H1 (cell line): Measurements from ENCODE around the gene TBC1D10A. TPM values are rescaled to one million over a fixed set of nuclear protein-coding genes. Genes with fewer than 3 reads are reported as not detected.

ENCODE experiments used
- CTCF ChIA-PET: fragments of 300-600 bp; sonication (Branson Sonifier 250); formaldehyde crosslinking; loops from one replicate; lab custom pipeline; 2021; ENCODE audit not compliant: partially characterized antibody; lab: Charles Lee
- POLR2A ChIA-PET: fragments of 300-600 bp; sonication (Branson Sonifier 250); formaldehyde crosslinking; loops from one replicate; lab custom pipeline; 2021; ENCODE audit warnings: inconsistent platforms; ENCODE audit not compliant: partially characterized antibody; lab: Charles Lee
- DNase-seq, 2 experiments: peaks; one replicate each; pipeline versions ENCODE4 v3.0.0 to v3.0.0-alpha.2; 2010 to 2022; ENCODE audit warnings: low spot score in 2 of 2, low read depth in 1 of 2, mixed read lengths in 1 of 2
- FAIRE-seq: peaks from 2 replicates; lab custom pipeline; 2011; peaks lifted over from hg19 to GRCh38; lab: Jason Lieb, UNC
- H2AFZ ChIP-seq: 2 replicates; pipeline ENCODE4 v1.8.1; 2012; ENCODE audit warnings: low read length, inconsistent platforms
- H2AK5ac ChIP-seq: 2 replicates; pipeline ENCODE4 v1.6.1; 2013; ENCODE audit warnings: low read depth, low read length
- H2BK120ac ChIP-seq: replicated peaks from 2 replicates; pipeline ENCODE3; 2013; ENCODE audit warnings: low read depth, low read length, inconsistent platforms
- H2BK12ac ChIP-seq: 2 replicates; pipeline ENCODE4 v1.6.1; 2013; ENCODE audit warnings: low read depth, low read length
- H2BK15ac ChIP-seq: 2 replicates; pipeline ENCODE4 v1.6.1; 2013; ENCODE audit warnings: low read length
- H2BK20ac ChIP-seq: 2 replicates; pipeline ENCODE4 v1.6.1; 2013; ENCODE audit warnings: low read length
- H2BK5ac ChIP-seq: 2 replicates; pipeline ENCODE4 v1.6.1; 2013; ENCODE audit warnings: low read depth, low read length
- H3K14ac ChIP-seq: 2 replicates; pipeline ENCODE4 v1.6.1; 2013; ENCODE audit warnings: inconsistent platforms; ENCODE audit not compliant: insufficient read length
- H3K18ac ChIP-seq: 2 replicates; pipeline ENCODE4 v1.6.1; 2013; ENCODE audit warnings: low read length; ENCODE audit errors: extremely low read depth
- H3K23ac ChIP-seq: 2 replicates; pipeline ENCODE4 v1.6.1; 2013; ENCODE audit warnings: inconsistent platforms; ENCODE audit not compliant: insufficient read length
- H3K23me2 ChIP-seq: 2 replicates; pipeline ENCODE4 v1.6.1; 2013; ENCODE audit warnings: low read depth, low read length
- H3K27ac ChIP-seq: 2 replicates; pipeline ENCODE4 v1.6.1; 2011; ENCODE audit warnings: low read depth, low read length, inconsistent platforms
- H3K27me3 ChIP-seq, 4 experiments: replicated peaks in 1 of 4; 1 replicate in 1 of 4; 2 replicates in 3 of 4; pipeline versions ENCODE4 v1.6.1 to v1.8.1; 2011 to 2013; ENCODE audit warnings: low read length in 3 of 4, mild to moderate bottlenecking in 3 of 4, inconsistent platforms in 2 of 4, mixed read lengths in 2 of 4, moderate library complexity in 1 of 4; ENCODE audit not compliant: control insufficient read depth in 3 of 4, insufficient read depth in 3 of 4; ENCODE audit errors: extremely low read depth in 1 of 4
- H3K36me3 ChIP-seq, 4 experiments: 2 replicates each; pipeline versions ENCODE4 v1.6.1 to v1.8.1; 2011 to 2013; ENCODE audit warnings: mild to moderate bottlenecking in 4 of 4, low read length in 3 of 4, moderate library complexity in 2 of 4, control low read depth in 1 of 4, inconsistent platforms in 1 of 4; ENCODE audit not compliant: insufficient read depth in 4 of 4, control insufficient read depth in 2 of 4
- H3K4ac ChIP-seq: replicated peaks from 2 replicates; pipeline ENCODE3; 2013; ENCODE audit warnings: low read length, low read depth, mixed read lengths, inconsistent platforms; ENCODE audit not compliant: insufficient read length
- H3K4me1 ChIP-seq, 4 experiments: replicated peaks in 1 of 4; 1 replicate in 1 of 4; 2 replicates in 3 of 4; pipeline versions ENCODE4 v1.6.1 to v1.8.1; 2011 to 2013; ENCODE audit warnings: low read length in 3 of 4, inconsistent platforms in 2 of 4, mixed read lengths in 1 of 4; ENCODE audit not compliant: insufficient read depth in 4 of 4, control insufficient read depth in 3 of 4
- H3K4me2 ChIP-seq, 2 experiments: 2 replicates each; pipeline versions ENCODE4 v1.6.1 to v1.8.1; 2011 to 2013; ENCODE audit warnings: low read depth in 2 of 2, low read length in 2 of 2, control low read depth in 1 of 2, inconsistent platforms in 1 of 2, mild to moderate bottlenecking in 1 of 2; ENCODE audit not compliant: insufficient read depth in 1 of 2
- H3K4me3 ChIP-seq, 4 experiments: fragments of 200-600, 300-600 bp in 1 of 4; sonication (generic), shearing (Covaris generic), sonication (Bioruptor Twin) in 1 of 4; 2 replicates each; pipeline versions ENCODE4 v1.5.1 to v1.8.1; 2011 to 2016; ENCODE audit warnings: low read length in 4 of 4, low read depth in 3 of 4, control low read depth in 2 of 4, inconsistent platforms in 2 of 4, mild to moderate bottlenecking in 2 of 4, mixed read lengths in 1 of 4, moderate library complexity in 1 of 4; ENCODE audit not compliant: insufficient read depth in 2 of 4; ENCODE audit errors: extremely low read depth in 1 of 4
- H3K56ac ChIP-seq: replicated peaks from 2 replicates; pipeline ENCODE3; 2013; ENCODE audit warnings: low read depth, mild to moderate bottlenecking, mixed read lengths, low read length, inconsistent platforms; ENCODE audit not compliant: insufficient read length
- H3K79me1 ChIP-seq: 2 replicates; pipeline ENCODE4 v1.6.1; 2013; ENCODE audit warnings: low read depth, low read length, control low read depth
- H3K79me2 ChIP-seq, 2 experiments: 2 replicates each; pipeline versions ENCODE4 v1.6.1 to v1.8.1; 2012 to 2013; ENCODE audit warnings: low read length in 2 of 2, mild to moderate bottlenecking in 2 of 2, inconsistent platforms in 1 of 2; ENCODE audit not compliant: insufficient read depth in 2 of 2, control insufficient read depth in 1 of 2
- H3K9ac ChIP-seq, 4 experiments: replicated peaks in 1 of 4; 1 replicate in 1 of 4; 2 replicates in 3 of 4; pipeline versions ENCODE4 v1.6.1 to v1.8.1; 2011 to 2013; ENCODE audit warnings: low read depth in 3 of 4, low read length in 3 of 4, control low read depth in 2 of 4, mild to moderate bottlenecking in 2 of 4, moderate library complexity in 2 of 4, inconsistent platforms in 1 of 4; ENCODE audit errors: extremely low read depth in 1 of 4
- H3K9me3 ChIP-seq, 2 experiments: 2 replicates each; pipeline versions ENCODE4 v1.6.1 to v1.8.1; 2012 to 2013; ENCODE audit warnings: mild to moderate bottlenecking in 2 of 2, moderate library complexity in 2 of 2, control low read depth in 1 of 2, inconsistent platforms in 1 of 2, low read depth in 1 of 2, low read length in 1 of 2, mixed read lengths in 1 of 2; ENCODE audit not compliant: insufficient read depth in 2 of 2
- H4K20me1 ChIP-seq, 2 experiments: replicated peaks in 1 of 2; 2 replicates each; pipeline versions ENCODE3 to v1.8.1; 2011 to 2013; ENCODE audit warnings: inconsistent platforms in 2 of 2, low read length in 2 of 2, mild to moderate bottlenecking in 1 of 2; ENCODE audit not compliant: insufficient read depth in 2 of 2, control insufficient read depth in 1 of 2
- H4K5ac ChIP-seq: 2 replicates; pipeline ENCODE4 v1.6.1; 2013; ENCODE audit warnings: low read length, low read depth, mixed read lengths, inconsistent platforms; ENCODE audit not compliant: insufficient read length
- H4K8ac ChIP-seq: 2 replicates; pipeline ENCODE4 v1.8.0; 2013; ENCODE audit warnings: mild to moderate bottlenecking, moderate library complexity, low read length, inconsistent platforms; ENCODE audit not compliant: insufficient read depth; ENCODE audit errors: extremely low read depth
- H4K91ac ChIP-seq: replicated peaks from 2 replicates; pipeline ENCODE3; 2013; ENCODE audit warnings: low read length, mixed read lengths, inconsistent platforms; ENCODE audit not compliant: insufficient read length
- BCL11A ChIP-seq, 2 experiments: IDR thresholded peaks; one replicate each; pipeline ENCODE4 v1.6.1; 2011; ENCODE audit warnings: low read depth in 2 of 2, low read length in 2 of 2, mild to moderate bottlenecking in 2 of 2
- GTF2F1 ChIP-seq: IDR thresholded peaks from 2 replicates; pipeline ENCODE4 v1.6.1; 2012; ENCODE audit warnings: low read depth, low read length, improper control_type of control experiment, borderline replicate concordance
- WGBS, 2 experiments: shearing (Covaris generic) in 1 of 2; methylation state at CpG; one replicate each; pipeline versions ENCODE4 v1.1.6 to v1.1.7; 2013 to 2015; ENCODE audit warnings: low lambda C conversion rate in 2 of 2, mixed read lengths in 2 of 2, inconsistent platforms in 1 of 2, low coverage in 1 of 2, missing lambda C conversion rate in 1 of 2; ENCODE audit not compliant: insufficient replicate concordance in 2 of 2, insufficient coverage in 1 of 2, insufficient read length in 1 of 2; ENCODE audit errors: extremely low coverage in 1 of 2, missing lambda C conversion rate in 1 of 2; 5-methylcytosine and 5-hydroxymethylcytosine counted together
- polyA plus RNA-seq, 7 experiments: library from polyadenylated mRNA; depleted of rRNA in 3 of 7; stranded (reverse) in 5 of 7; unstranded in 2 of 7; fragments of >200 nt in 5 of 7; fragments of 200-250 nt in 2 of 7; gene quantifications; 1 replicate in 5 of 7; 2 replicates in 1 of 7; 4 replicates in 1 of 7; pipeline versions ENCODE4 v1.2.1 to v1.2.3, GENCODE V29; 2011 to 2013; ENCODE audit warnings: missing spikeins in 2 of 7, mixed read lengths in 2 of 7
- total RNA-seq: library from RNA; stranded (reverse); fragmentation: NEBNext Ultra II Directional; extraction: Animal tissue kit (Norgen Biotek cat#: 25700); gene quantifications from 2 replicates; pipeline ENCODE4 v1.2.1, GENCODE V29; 2021
- TF ChIP-seq, protein P1 (sequence below): IDR thresholded peaks from 2 replicates; pipeline ENCODE4 v1.6.1; 2011; ENCODE audit warnings: low read length, improper control_type of control experiment

Gene TBC1D10A
- total and polyA plus RNA-seq, 2 of the 8 experiments (the other 6 are each of a cell fraction or from before 2014, with no cell fraction given): 5.4 to 7.0 TPM

DNA sequence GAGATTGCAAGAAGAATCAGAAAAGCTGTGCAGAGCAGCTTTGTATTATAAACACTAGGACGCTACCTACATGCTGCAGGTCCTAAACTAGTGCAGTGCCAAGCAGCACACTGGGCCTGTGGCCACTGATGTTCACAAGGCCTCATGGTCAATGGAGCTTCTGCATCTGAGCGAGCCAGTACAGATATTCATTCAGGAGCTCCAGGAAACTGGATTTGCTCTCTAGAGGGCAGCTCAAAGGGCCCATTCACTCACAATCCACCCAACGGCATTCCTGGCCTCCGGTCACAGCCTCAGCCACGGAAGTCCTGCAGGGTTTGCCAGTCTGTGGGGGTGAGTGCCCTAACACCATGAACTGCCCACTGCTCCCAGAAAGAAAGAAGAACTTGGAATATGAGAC lies 5.8 kb upstream of the TBC1D10A start:
- 0 out of 7 replicates have a peak, but pooled peaks cover 0 to 1% (median 0%) of the 10 kb centered on the region in 4 experiments for H3K4me1 ChIP-seq
- H2AK5ac ChIP-seq: no peak overlapping the region
- no peak overlapping the region for H3K4me3 ChIP-seq
- no peak overlapping the region for H3K4ac ChIP-seq
- no peak overlapping the region for H3K9ac ChIP-seq
- H3K23me2 ChIP-seq: no peaks in the 10 kb centered on the region
- H2BK120ac ChIP-seq: no peak overlapping the region
- no peaks in the 10 kb centered on the region for H3K9me3 ChIP-seq
- H3K36me3 ChIP-seq: peaks cover 28 to 61% (median 50%) of the 10 kb centered on the region in 4 experiments
- H3K27me3 ChIP-seq: no peaks in the 10 kb centered on the region
- no peak overlapping the region for H4K5ac ChIP-seq
- no peak overlapping the region for H3K27ac ChIP-seq
- H3K79me1 ChIP-seq: no peaks in the 10 kb centered on the region; the same call in 1 of the 2 replicates
- H3K79me2 ChIP-seq: no peaks in the 10 kb centered on the region
- H3K14ac ChIP-seq: no peak overlapping the region
- H3K56ac ChIP-seq: no peak overlapping the region
- no peak overlapping the region for H4K8ac ChIP-seq
- no peak overlapping the region for H4K91ac ChIP-seq
- no peak overlapping the region for H3K18ac ChIP-seq
- ChIA-PET CTCF (interaction anchor here (0.6 to 20.1 kb wide), 5 partner anchors 9 to 69 kb away, joined by 3 to 203 read pairs (median 4); partner anchors contain the start of gene CASTOR1), POLR2A (interaction anchor here (1.1 to 1.6 kb wide), 4 partner anchors 10 to 30 kb away, joined by 3 to 8 read pairs (median 4); no protein-coding TSS in a partner anchor)
- H4K20me1 ChIP-seq: peaks cover 0 to 10% of the 10 kb centered on the region in 2 experiments
- no peak overlapping the region for H2AFZ ChIP-seq
- no peak overlapping the region for H2BK20ac ChIP-seq
- no peak overlapping the region for H2BK15ac ChIP-seq
- FAIRE-seq: no peak
- no peak overlapping the region for H2BK12ac ChIP-seq
- H2BK5ac ChIP-seq: no peak overlapping the region
- no peak overlapping the region for H3K4me2 ChIP-seq
- no peak overlapping the region for H3K23ac ChIP-seq
- 96% methylated on average over 5 of the region's 5 CpGs; no CpG with 5 or more reads in 1 of the 2 experiments for WGBS, 2 experiments
- DNase-seq: no peak
- TF ChIP-seq BCL11A (IDR thresholded peaks at IDR 0.05; ENCODE audit: low read depth in 2 of 2, low read length in 2 of 2) (no peak), GTF2F1 (no peak)
- TF ChIP-seq, protein P1, sequence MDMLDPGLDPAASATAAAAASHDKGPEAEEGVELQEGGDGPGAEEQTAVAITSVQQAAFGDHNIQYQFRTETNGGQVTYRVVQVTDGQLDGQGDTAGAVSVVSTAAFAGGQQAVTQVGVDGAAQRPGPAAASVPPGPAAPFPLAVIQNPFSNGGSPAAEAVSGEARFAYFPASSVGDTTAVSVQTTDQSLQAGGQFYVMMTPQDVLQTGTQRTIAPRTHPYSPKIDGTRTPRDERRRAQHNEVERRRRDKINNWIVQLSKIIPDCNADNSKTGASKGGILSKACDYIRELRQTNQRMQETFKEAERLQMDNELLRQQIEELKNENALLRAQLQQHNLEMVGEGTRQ: no peak
